ENCODE results near the gene APBB2. TPM values are rescaled to one million over a fixed set of nuclear protein-coding genes. Genes with fewer than 3 reads are reported as not detected.

The APBB2 gene
- total and polyA plus RNA-seq, 2 donors (not counting 1 experiment from before 2014, with no cell fraction given), result 4.4 to 15.8 TPM

GRCh38 chr4:41012293-41012692, 202.0 kb downstream of the APBB2 start:
- Histone ChIP-seq H3K4me3 (ENCODE audit: control extremely low read depth in 1 of 5, extremely low read depth in 1 of 5, insufficient read depth in 1 of 5, low read depth in 2 of 5, low read length in 4 of 5) (no peak overlapping the region), H3K36me3 (replicated peaks in 1 of 2; ENCODE audit: control extremely low read depth in 1 of 2, control insufficient read depth in 1 of 2, extremely low read depth in 1 of 2, insufficient read depth in 2 of 2, low read length in 1 of 2) (no peaks in the 10 kb centered on the region), H3K4me1 (ENCODE audit: control insufficient read depth in 2 of 2, insufficient read depth in 2 of 2, low read length in 2 of 2) (no peaks in the 10 kb centered on the region), H3K27me3 (replicated peaks in 1 of 4; ENCODE audit: control extremely low read depth in 1 of 4, control insufficient read depth in 3 of 4, insufficient read depth in 4 of 4, low read length in 3 of 4) (peaks cover 0 to 3% (median 0%) of the 10 kb centered on the region in 4 experiments), H2AFZ (ENCODE audit: insufficient read depth, low read depth, low read length, poor library complexity, severe bottlenecking) (no peak overlapping the region), H3K9me3 (ENCODE audit: control extremely low read depth in 1 of 3, control insufficient read depth in 2 of 3, insufficient read depth in 1 of 3, low read length in 2 of 3) (peaks cover 0 to 2% (median 0%) of the 10 kb centered on the region in 3 donors), H4K20me1 (ENCODE audit: control insufficient read depth, insufficient read depth, low read length, poor library complexity, severe bottlenecking) (no peaks in the 10 kb centered on the region), H3K79me2 (ENCODE audit: control insufficient read depth, insufficient read depth, low read length) (no peaks in the 10 kb centered on the region), H3K27ac (ENCODE audit: low read length in 2 of 2) (no peak overlapping the region), H3K4me2 (replicated peaks; ENCODE audit: low read depth, low read length, poor library complexity, severe bottlenecking) (no peak overlapping the region), H3K9ac (ENCODE audit: low read length) (no peak overlapping the region)
- ChIA-PET CTCF (no interaction called here), POLR2A (no interaction called here)
- DNase-seq (no peak), ATAC-seq (ENCODE audit: low read depth) (no peak)
- H3K27me3 Mint-ChIP-seq, result no peaks in the 10 kb centered on the region
- intact Hi-C loops (cut with micrococcal nuclease), result no loop called here
- no peaks in the 10 kb centered on the region for H3K9me3 Mint-ChIP-seq (ENCODE audit: insufficient read depth)
- H3K27ac Mint-ChIP-seq, result no peak overlapping the region
- no peaks in the 10 kb centered on the region for H3K4me1 Mint-ChIP-seq
- no CpG with 5 or more reads among the region's 2 CpGs for WGBS (ENCODE audit: insufficient coverage)
- no peak overlapping the region for H3K4me3 Mint-ChIP-seq
- TF ChIP-seq EZH2 (IDR thresholded peaks at IDR 0.05; ENCODE audit: borderline replicate concordance, insufficient read depth, low read depth, low read length, poor library complexity, severe bottlenecking) (no peak), CTCF (IDR thresholded peaks at IDR 0.05) (no peak)

GRCh38 chr4:41009411-41009810, 204.9 kb downstream of the APBB2 start:
- H3K27ac Mint-ChIP-seq, result no peak overlapping the region
- no peak overlapping the region for H3K4me3 Mint-ChIP-seq
- no peaks in the 10 kb centered on the region for H3K4me1 Mint-ChIP-seq
- WGBS (ENCODE audit: insufficient coverage), result 75% methylated on average over 1 of the region's 3 CpGs
- no peaks in the 10 kb centered on the region for H3K36me3 ChIP-seq (replicated peaks in 1 of 2; ENCODE audit: control extremely low read depth in 1 of 2, control insufficient read depth in 1 of 2, extremely low read depth in 1 of 2, insufficient read depth in 2 of 2, low read length in 1 of 2)
- H4K20me1 ChIP-seq (ENCODE audit: control insufficient read depth, insufficient read depth, low read length, poor library complexity, severe bottlenecking), result no peaks in the 10 kb centered on the region
- intact Hi-C loops (cut with micrococcal nuclease), result no loop called here
- no peaks in the 10 kb centered on the region for H3K4me1 ChIP-seq (ENCODE audit: control insufficient read depth in 2 of 2, insufficient read depth in 2 of 2, low read length in 2 of 2)
- no peaks in the 10 kb centered on the region for H3K27me3 ChIP-seq (replicated peaks in 1 of 4; ENCODE audit: control extremely low read depth in 1 of 4, control insufficient read depth in 3 of 4, insufficient read depth in 4 of 4, low read length in 3 of 4)
- H3K4me3 ChIP-seq (ENCODE audit: control extremely low read depth in 1 of 5, extremely low read depth in 1 of 5, insufficient read depth in 1 of 5, low read depth in 2 of 5, low read length in 4 of 5), result no peak overlapping the region
- no peak overlapping the region for H3K4me2 ChIP-seq (replicated peaks; ENCODE audit: low read depth, low read length, poor library complexity, severe bottlenecking)
- H2AFZ ChIP-seq (ENCODE audit: insufficient read depth, low read depth, low read length, poor library complexity, severe bottlenecking), result no peak overlapping the region
- DNase-seq (no peak), ATAC-seq (ENCODE audit: low read depth) (no peak)
- H3K27ac ChIP-seq (ENCODE audit: low read length in 2 of 2), result no peak overlapping the region
- TF ChIP-seq CTCF (IDR thresholded peaks at IDR 0.05) (no peak), EZH2 (IDR thresholded peaks at IDR 0.05; ENCODE audit: borderline replicate concordance, insufficient read depth, low read depth, low read length, poor library complexity, severe bottlenecking) (no peak)
- ChIA-PET POLR2A (no interaction called here), CTCF (no interaction called here)
- H3K9ac ChIP-seq (ENCODE audit: low read length), result no peak overlapping the region
- H3K27me3 Mint-ChIP-seq, result no peaks in the 10 kb centered on the region
- H3K9me3 ChIP-seq (ENCODE audit: control extremely low read depth in 1 of 3, control insufficient read depth in 2 of 3, insufficient read depth in 1 of 3, low read length in 2 of 3), result peaks cover 0 to 2% (median 1%) of the 10 kb centered on the region in 3 donors
- H3K9me3 Mint-ChIP-seq (ENCODE audit: insufficient read depth), result no peaks in the 10 kb centered on the region
- H3K79me2 ChIP-seq (ENCODE audit: control insufficient read depth, insufficient read depth, low read length), result no peaks in the 10 kb centered on the region
